Stimulated activated CD8-positive, alpha-beta memory T cell treated with anti-CD3 and anti-CD28 coated beads, Interleukin-7, amount 100 ng/mL, for 24 hours (primary cell): Measurements from ENCODE around the gene CDH4.
A peak's percentile ranks its signal among the peaks of the same experiment; 100 is the strongest.

Source experiments
- DNase-seq: peaks from one replicate; pipeline ENCODE4 v3.0.0-alpha.2; 2020; ENCODE audit warnings: low read depth

The CDH4 gene

GRCh38 chr20:61719691-61720347 is 467.8 kb downstream of the CDH4 start:
- peak; percentile 3 for DNase-seq

GRCh38 chr20:61720348-61720696 is 468.3 kb downstream of the CDH4 start:
- no peak for DNase-seq

DNA sequence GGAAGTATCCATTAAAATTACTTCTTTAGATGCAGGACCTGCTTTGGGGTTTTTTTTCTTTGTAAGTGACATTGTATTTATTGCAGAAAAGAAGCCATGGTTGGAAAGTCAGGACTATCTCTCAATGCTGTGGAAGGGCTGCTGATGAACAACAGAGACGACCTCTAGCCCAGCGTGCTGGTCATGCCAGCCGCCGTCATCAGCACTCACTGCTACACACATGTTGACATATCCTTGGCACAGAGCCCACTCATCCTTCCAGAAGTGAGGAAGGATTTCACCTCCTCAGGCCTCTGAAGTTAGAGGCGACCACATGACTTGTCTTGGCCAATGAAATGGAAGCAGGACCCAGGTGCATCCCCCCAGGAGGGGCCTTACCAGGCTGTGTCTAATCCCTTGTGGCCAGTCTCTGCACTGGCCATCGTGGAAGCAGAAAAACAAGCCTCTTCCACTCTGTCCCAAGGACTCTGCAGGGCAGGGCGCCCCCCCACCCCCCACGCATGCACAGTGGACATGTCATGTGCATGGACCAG is 470.2 kb downstream of the CDH4 start:
- no peak for DNase-seq

- no peak for DNase-seq
These were observed 471.6 kb downstream of the CDH4 start for GRCh38 chr20:61723529-61724257.

DNA sequence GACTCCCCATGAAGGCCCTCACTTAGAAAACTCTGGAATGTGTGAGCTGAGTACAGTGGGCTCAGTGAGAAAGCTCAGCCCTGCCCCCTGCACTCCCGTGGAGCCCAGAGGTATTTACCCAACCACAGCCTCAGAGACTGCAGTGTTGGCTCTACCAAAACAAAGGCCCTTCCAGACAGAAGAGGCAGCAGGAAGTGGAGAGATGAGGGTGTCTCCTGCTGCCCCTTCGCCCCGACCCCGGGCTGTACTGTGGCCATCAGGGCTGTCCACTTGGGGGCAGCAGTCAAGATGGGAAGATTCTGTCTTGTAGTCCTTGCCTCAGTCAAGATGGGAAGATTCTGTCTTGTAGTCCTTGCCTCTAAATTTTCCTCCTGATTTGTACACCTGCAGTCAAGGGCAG is 472.3 kb downstream of the CDH4 start:
- no peak for DNase-seq

- DNase-seq: no peak
These were observed 473.1 kb downstream of the CDH4 start for GRCh38 chr20:61725145-61725544.

- no peak for DNase-seq
These were observed 473.9 kb downstream of the CDH4 start for GRCh38 chr20:61725966-61726365.

DNA sequence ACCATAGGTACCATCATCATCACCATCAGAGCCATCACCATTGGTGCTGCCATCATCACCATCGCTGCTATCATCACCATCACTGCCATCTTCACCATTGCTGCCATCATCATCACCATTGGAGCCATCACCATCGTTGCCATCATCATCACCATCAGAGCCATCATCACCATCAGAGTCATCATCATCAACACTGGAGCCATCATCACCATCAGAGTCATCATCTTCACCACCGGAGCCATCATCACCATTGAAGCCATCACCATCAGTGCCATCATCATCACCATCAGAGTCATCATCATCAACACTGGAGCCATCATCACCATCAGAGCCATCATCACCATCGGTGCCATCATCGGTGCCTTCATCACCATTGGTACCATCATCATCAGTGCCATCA is 474.9 kb downstream of the CDH4 start:
- no peak for DNase-seq

GRCh38 chr20:61727761-61728160 is 475.7 kb downstream of the CDH4 start:
- no peak for DNase-seq

- no peak for DNase-seq
These were observed 476.3 kb downstream of the CDH4 start for GRCh38 chr20:61728326-61728725.

DNA sequence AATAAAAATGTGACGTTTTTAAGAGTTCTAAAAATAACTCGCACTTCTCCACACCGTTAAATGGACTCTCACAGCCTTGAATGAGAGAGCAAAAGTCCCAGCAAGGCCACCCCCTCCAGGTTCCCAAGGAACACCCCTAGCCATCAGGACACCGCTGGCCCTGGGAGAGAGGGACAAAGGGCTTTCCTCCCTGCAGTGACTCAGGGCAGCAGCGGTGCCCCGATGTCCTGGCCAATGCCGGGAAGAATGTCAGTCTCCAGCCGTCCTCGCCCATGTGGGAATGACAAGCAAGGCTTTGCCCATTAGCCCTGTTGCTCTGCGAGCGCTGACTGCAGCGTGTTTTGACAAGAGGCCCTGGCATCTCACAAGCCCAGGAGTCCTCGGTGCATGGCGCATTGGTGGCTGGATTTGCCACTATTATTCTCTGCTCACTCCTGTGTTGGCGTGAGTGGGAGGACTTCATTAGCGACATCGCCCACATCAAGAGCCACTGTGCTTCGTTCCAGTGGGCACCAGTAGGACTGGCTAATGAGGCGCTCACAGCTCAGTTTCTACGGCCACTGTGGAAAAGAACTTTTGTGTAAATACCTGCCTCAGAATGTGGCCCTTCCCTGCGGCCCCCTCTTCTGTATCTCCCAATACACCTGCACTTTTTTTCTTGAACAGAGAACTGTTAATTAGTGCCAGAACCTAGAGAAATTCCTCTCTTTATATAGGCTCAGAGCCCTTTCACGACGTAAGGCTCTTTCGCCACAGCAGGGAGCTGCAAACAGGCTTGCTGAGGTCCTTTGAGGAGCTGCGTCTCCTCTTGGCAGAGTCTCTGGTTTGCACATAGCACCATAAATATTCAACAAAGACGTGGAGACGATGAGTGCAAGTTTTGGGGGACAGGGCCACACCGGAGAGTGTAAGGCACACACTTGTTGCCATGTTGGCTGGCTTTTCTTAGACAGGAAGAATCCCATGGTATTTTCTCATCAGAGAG is 477.0 kb downstream of the CDH4 start:
- no peak for DNase-seq

GRCh38 chr20:61730631-61731362 is 478.7 kb downstream of the CDH4 start:
- no peak for DNase-seq

- DNase-seq: no peak
These were observed 479.5 kb downstream of the CDH4 start for GRCh38 chr20:61731363-61732181.

DNA sequence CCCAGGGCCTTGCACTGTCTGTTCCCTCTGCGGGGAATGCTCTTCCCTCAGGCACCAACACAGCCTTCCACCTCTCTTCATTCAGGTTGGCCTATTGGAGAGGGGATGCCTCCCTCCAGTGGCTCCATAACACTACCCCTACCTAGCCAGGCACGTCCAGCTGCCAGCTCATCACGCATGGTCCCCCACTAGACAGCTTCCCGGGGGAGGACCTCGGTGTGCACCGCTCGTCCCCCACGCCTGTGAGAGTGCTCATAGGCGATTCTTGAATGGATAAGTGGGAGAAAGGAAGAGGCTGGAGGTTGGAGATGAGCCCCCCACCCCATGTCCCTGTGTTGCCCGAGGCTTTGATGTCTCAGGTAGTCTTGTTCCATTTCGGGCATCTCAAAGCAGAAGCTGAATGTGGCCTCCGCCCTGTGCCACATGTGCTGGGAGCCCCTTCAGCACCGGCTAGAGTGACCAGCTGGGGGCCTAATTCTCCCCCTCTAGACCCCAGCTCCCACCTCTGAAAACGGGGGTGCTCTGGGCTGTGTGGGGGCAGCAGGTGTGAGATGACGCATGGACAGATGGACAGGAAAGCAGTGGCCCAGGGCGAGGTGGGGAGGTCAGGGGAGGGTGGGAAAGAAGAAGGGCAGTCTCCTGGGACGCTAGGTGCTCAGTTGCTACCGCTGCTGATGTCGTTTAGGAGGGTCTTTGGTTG is 480.6 kb downstream of the CDH4 start:
- no peak for DNase-seq

- no peak for DNase-seq
These were observed 481.2 kb downstream of the CDH4 start for GRCh38 chr20:61733216-61733615.

- DNase-seq: no peak
These were observed 482.1 kb downstream of the CDH4 start for GRCh38 chr20:61733891-61734732.

- DNase-seq: no peak
These were observed 482.9 kb downstream of the CDH4 start for GRCh38 chr20:61734733-61735502.

- no peak for DNase-seq
These were observed 483.4 kb downstream of the CDH4 start for GRCh38 chr20:61735503-61735785.
